CD4-positive, CD25-positive, alpha-beta regulatory T cell (primary cell): ENCODE results near the gene ABHD15. TPM values are rescaled to one million over a fixed set of nuclear protein-coding genes. Genes with fewer than 3 reads are reported as not detected.

ENCODE experiments used
- ATAC-seq, 2 donors: fragments of 150-1000 bp; cut with Tn5 transposase; one replicate each; pipeline ENCODE4 v1.10.0; 2021; ENCODE audit warnings: low read depth in 2 of 2, moderate number of reproducible peaks in 2 of 2, moderate library complexity in 1 of 2
- DNase-seq, 3 donors: peaks; one replicate each; pipeline versions ENCODE4 v3.0.0 to v3.0.0-alpha.2; 2012 to 2022; ENCODE audit warnings: mixed read lengths in 1 of 3
- H3K27ac ChIP-seq: one replicate; pipeline ENCODE4 v1.7.0; 2013; ENCODE audit warnings: mild to moderate bottlenecking, low read length; ENCODE audit not compliant: insufficient read depth, poor library complexity, severe bottlenecking
- H3K27me3 ChIP-seq: one replicate; pipeline ENCODE4 v1.7.0; 2013; ENCODE audit warnings: low read length; ENCODE audit not compliant: control insufficient read depth, insufficient read depth
- H3K36me3 ChIP-seq: one replicate; pipeline ENCODE4 v1.7.0; 2013; ENCODE audit warnings: mild to moderate bottlenecking, low read length, moderate library complexity; ENCODE audit not compliant: control insufficient read depth, insufficient read depth
- H3K4me1 ChIP-seq: 2 replicates; pipeline ENCODE4 v1.7.0; 2013; ENCODE audit warnings: mild to moderate bottlenecking, low read length; ENCODE audit not compliant: insufficient read depth, control insufficient read depth, poor library complexity, severe bottlenecking
- H3K4me3 ChIP-seq: one replicate; pipeline ENCODE4 v1.7.0; 2013; ENCODE audit warnings: low read depth, mild to moderate bottlenecking, low read length, moderate library complexity
- H3K9me3 ChIP-seq, 2 experiments: 1 replicate in 1 of 2; 2 replicates in 1 of 2; pipeline ENCODE4 v1.7.0; 2013; ENCODE audit warnings: low read length in 2 of 2, mild to moderate bottlenecking in 1 of 2, moderate library complexity in 1 of 2; ENCODE audit not compliant: control insufficient read depth in 2 of 2
- H3K27ac Mint-ChIP-seq, 3 donors: one replicate each; pipeline ENCODE4 v1.8.0; 2020 to 2022; ENCODE audit warnings: mild to moderate bottlenecking in 3 of 3, mixed read lengths in 3 of 3, moderate library complexity in 2 of 3
- H3K27me3 Mint-ChIP-seq: one replicate; pipeline ENCODE4 v1.8.0; 2022; ENCODE audit warnings: mild to moderate bottlenecking, mixed read lengths
- H3K36me3 Mint-ChIP-seq: one replicate; pipeline ENCODE4 v1.8.0; 2020; ENCODE audit warnings: mixed read lengths
- H3K4me1 Mint-ChIP-seq, 4 donors: one replicate each; pipeline ENCODE4 v1.8.0; 2020 to 2022; ENCODE audit warnings: mixed read lengths in 4 of 4, mild to moderate bottlenecking in 1 of 4
- H3K4me3 Mint-ChIP-seq, 4 donors: one replicate each; pipeline ENCODE4 v1.8.0; 2020 to 2022; ENCODE audit warnings: mild to moderate bottlenecking in 4 of 4, mixed read lengths in 4 of 4, moderate library complexity in 3 of 4
- H3K9me3 Mint-ChIP-seq, 7 donors: one replicate each; pipeline ENCODE4 v1.8.0; 2020 to 2022; ENCODE audit warnings: mixed read lengths in 7 of 7, mild to moderate bottlenecking in 3 of 7, moderate library complexity in 2 of 7
- polyA plus RNA-seq, 4 donors: library from polyadenylated mRNA; unstranded; fragments of 300-500 nt; fragmentation: Illumina TruSeq; gene quantifications; one replicate each; pipeline ENCODE4 v1.2.3, GENCODE V29; 2021
- total RNA-seq: library from RNA; stranded (reverse); gene quantifications from one replicate; pipeline ENCODE4 v1.2.3, GENCODE V29; 2022

ABHD15 gene
- total and polyA plus RNA-seq, 5 donors from 2014 or later, result 6.2 to 9.9 (median 7.6) TPM

DNA sequence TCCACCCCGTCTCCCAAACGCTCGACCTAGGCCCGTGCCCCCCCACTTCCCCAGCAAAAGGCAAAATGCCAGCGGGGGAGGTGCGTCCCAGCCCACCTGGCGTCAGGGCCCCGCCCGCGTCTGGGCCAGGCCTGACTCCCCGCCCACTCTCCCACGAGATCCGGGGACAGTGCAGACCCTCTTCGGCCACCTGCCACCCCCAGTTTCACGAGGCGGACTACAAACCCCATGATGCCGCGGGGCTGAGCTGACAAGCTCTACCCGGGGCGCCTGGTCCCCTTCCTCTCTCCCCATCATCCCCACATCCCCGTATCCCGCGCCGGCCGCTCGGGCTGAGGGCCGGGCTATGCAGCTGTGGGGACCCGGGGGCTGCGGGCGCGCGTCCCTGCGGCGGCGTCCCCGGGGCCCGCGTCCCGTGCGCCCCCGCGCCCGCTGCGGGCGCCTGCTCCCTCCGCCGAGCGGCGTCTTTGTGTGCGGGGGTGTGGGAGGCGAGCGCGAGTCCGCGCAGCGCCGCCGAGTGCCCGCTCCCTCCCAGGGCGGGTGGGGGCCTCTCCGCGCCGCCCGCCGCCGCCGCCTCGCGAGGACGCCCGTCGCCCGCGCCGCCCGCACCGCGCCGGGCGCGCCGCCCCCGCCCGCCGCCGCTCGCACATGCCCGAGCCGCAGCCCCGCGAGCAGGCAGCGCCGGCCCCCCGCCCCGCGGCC is 26.2 kb upstream of the ABHD15 start, which contains the start of gene ANKRD13B:
TSS of gene ANKRD13B (plus strand) at position 283 of the 702 bp plus-strand sequence. CDS start 490 bp downstream, outside the sequence.
- no peak for ATAC-seq
- DNase-seq, result peak in 2 of 3 donors; percentile 25 to 52
- Mint-ChIP-seq H3K4me3 (peak within 1 kb of the TSS; percentile 91 to 94 (median 94)), H3K4me1 (peaks cover 0 to 42% (median 23%) of the 10 kb centered on the region in 4 donors), H3K9me3 (no peaks in the 10 kb centered on the region), H3K27me3 (no peaks in the 10 kb centered on the region), H3K27ac (peak within 1 kb of the TSS in 2 of 3 donors; percentile 51 to 82), H3K36me3 (no peaks in the 10 kb centered on the region)
- Histone ChIP-seq H3K27ac (no peak within 1 kb of the TSS), H3K27me3 (no peaks in the 10 kb centered on the region), H3K4me3 (no peak within 1 kb of the TSS), H3K36me3 (no peaks in the 10 kb centered on the region), H3K9me3 (no peaks in the 10 kb centered on the region), H3K4me1 (peaks cover 52% of the 10 kb centered on the region)

DNA sequence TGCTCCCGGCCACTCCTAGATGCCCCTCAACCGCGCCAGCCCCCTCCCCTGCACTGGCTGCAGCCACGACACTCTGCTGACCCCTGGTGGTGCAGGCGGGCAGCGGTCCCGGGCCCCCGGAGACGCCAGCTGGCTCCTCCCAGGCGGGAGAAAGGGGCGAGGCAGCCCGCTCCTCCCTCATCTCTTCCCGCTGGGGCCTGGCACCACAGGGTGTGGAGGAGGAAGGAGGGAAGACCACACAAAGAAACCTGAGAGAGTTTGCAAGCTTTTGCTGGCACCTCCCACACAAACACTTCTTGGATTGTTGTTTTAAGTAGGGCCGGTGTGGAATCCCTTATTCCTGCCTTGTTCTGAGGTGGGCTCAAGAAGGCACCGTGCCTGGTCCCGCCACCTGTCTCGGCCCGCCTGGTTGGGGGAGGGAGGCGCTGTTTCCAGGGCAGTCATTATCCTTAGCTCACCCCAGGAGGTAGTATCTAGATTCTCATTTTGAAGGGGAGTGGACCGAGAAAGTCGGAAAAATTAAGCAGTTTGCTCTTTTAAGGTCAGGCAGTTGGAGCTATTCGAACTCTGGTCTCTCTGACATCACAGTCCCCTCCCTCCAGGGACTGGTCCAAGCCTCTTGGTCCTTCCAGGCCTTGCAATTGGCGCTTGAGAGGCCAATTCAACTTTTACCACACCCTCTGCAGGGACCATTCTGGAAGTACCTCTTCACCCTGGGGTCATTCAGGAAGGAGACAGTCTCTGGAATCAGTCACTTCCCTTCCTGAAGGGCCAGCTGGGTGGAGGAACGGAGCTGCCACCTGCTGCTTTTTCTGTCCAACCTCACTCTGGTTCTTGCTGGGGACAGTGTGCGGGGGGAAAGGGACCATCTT is 25.1 kb upstream of the ABHD15 start:
- no peaks in the 10 kb centered on the region for H3K27me3 ChIP-seq
- H3K4me3 Mint-ChIP-seq, result peak overlapping the region; percentile 91 to 94 (median 92)
- no peaks in the 10 kb centered on the region for H3K9me3 ChIP-seq
- H3K4me1 ChIP-seq, result peaks cover 63% of the 10 kb centered on the region
- H3K9me3 Mint-ChIP-seq, result no peaks in the 10 kb centered on the region
- H3K27ac Mint-ChIP-seq, result peak overlapping the region in 2 of 3 donors; percentile 51 to 82
- peaks cover 0 to 52% (median 30%) of the 10 kb centered on the region in 4 donors for H3K4me1 Mint-ChIP-seq
- H3K4me3 ChIP-seq, result no peak overlapping the region
- DNase-seq (peak; percentile 67 to 74 (median 73)), ATAC-seq (peak; percentile 37 to 40)
- H3K27ac ChIP-seq, result peak overlapping the region; percentile 65
- no peaks in the 10 kb centered on the region for H3K27me3 Mint-ChIP-seq
- H3K36me3 ChIP-seq, result no peaks in the 10 kb centered on the region
- no peaks in the 10 kb centered on the region for H3K36me3 Mint-ChIP-seq

DNA sequence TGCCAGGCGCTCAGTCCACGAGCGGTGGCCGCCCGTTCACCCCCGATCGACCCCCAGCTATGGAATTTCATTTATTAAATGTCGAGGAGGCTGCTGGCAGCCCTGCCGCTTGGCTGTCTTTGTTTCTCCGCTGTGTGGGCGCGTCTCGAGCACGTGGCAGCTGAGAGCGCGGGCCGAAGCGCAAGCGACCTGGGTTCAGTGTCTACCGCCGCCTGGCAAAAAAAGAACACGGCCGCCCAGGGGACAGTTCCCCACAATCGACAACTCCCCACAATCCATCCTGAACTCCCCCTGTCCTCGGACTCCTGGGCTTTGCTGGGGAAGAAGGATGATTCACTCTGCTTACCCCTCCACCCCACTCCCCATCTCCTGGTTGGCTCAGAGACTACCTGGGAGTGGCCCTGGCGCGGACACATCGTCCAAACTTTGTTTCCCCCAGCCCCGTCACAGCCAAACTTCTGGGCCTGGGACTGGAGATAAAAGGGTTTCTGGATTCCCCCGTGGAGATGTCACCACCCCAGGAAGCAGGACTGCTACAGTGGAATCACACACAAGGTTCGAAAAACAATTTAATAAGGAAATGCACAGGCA is 24.4 kb upstream of the ABHD15 start:
- H3K36me3 ChIP-seq, result no peaks in the 10 kb centered on the region
- H3K4me1 Mint-ChIP-seq, result peaks cover 3 to 60% (median 34%) of the 10 kb centered on the region in 4 donors
- peak overlapping the region; percentile 48 for H3K4me3 ChIP-seq
- no peaks in the 10 kb centered on the region for H3K36me3 Mint-ChIP-seq
- peak overlapping the region in 2 of 3 donors; percentile 41 to 76 for H3K27ac Mint-ChIP-seq
- no peaks in the 10 kb centered on the region for H3K9me3 ChIP-seq
- H3K27ac ChIP-seq, result peak overlapping the region; percentile 65
- H3K27me3 ChIP-seq, result no peaks in the 10 kb centered on the region
- peaks cover 69% of the 10 kb centered on the region for H3K4me1 ChIP-seq
- peak in 2 of 3 donors; percentile 34 to 56 for DNase-seq
- peak overlapping the region; percentile 91 to 94 (median 92) for H3K4me3 Mint-ChIP-seq
- H3K9me3 Mint-ChIP-seq, result no peaks in the 10 kb centered on the region
- ATAC-seq, result no peak
- H3K27me3 Mint-ChIP-seq, result no peaks in the 10 kb centered on the region

DNA sequence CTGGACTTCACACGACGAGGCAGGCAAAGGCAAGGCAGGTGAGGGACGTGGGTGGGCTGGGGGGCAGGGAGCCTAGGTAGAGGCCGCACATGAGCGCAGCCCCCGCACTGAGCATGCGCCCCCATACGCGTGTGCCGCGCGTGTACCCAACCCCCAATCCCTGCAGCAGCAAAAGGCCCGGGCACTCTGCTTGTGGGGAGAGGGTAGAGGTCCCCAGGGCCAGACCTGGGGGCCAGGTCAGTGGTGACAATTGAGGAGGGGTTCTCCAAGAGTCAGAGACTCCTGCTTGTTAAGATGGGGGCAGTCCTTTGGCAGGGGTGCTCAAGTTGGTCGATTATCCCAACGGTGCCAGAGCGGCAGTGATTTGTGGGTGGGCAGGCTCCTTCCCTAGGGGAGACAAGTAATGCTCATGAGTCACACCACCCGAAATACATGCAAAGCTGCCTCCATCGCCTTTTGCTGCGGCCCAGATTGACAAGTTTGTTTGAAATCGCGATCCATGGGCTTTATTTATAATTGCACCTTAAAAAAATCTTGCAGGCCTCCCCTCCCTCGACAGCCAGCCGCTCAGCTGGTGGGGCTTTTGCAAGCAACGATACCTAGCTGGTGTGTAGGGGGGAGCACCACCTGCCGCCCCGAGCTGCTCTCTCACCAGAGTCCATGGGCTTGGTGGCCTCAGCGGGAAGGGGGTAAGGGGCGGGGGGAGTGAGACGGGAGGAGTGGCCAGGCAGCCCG is 23.7 kb upstream of the ABHD15 start:
- Histone ChIP-seq H3K4me1 (peaks cover 74% of the 10 kb centered on the region), H3K9me3 (no peaks in the 10 kb centered on the region), H3K36me3 (no peaks in the 10 kb centered on the region), H3K27me3 (no peaks in the 10 kb centered on the region), H3K27ac (peak overlapping the region; percentile 65), H3K4me3 (peak overlapping the region; percentile 77)
- H3K9me3 Mint-ChIP-seq, result no peaks in the 10 kb centered on the region
- ATAC-seq, result no peak
- peaks cover 6 to 66% (median 38%) of the 10 kb centered on the region in 4 donors for H3K4me1 Mint-ChIP-seq
- no peaks in the 10 kb centered on the region for H3K27me3 Mint-ChIP-seq
- H3K36me3 Mint-ChIP-seq, result no peaks in the 10 kb centered on the region
- H3K4me3 Mint-ChIP-seq, result peak overlapping the region; percentile 91 to 94 (median 92)
- no peak for DNase-seq
- H3K27ac Mint-ChIP-seq, result peak overlapping the region; percentile 26 to 88 (median 83)

DNA sequence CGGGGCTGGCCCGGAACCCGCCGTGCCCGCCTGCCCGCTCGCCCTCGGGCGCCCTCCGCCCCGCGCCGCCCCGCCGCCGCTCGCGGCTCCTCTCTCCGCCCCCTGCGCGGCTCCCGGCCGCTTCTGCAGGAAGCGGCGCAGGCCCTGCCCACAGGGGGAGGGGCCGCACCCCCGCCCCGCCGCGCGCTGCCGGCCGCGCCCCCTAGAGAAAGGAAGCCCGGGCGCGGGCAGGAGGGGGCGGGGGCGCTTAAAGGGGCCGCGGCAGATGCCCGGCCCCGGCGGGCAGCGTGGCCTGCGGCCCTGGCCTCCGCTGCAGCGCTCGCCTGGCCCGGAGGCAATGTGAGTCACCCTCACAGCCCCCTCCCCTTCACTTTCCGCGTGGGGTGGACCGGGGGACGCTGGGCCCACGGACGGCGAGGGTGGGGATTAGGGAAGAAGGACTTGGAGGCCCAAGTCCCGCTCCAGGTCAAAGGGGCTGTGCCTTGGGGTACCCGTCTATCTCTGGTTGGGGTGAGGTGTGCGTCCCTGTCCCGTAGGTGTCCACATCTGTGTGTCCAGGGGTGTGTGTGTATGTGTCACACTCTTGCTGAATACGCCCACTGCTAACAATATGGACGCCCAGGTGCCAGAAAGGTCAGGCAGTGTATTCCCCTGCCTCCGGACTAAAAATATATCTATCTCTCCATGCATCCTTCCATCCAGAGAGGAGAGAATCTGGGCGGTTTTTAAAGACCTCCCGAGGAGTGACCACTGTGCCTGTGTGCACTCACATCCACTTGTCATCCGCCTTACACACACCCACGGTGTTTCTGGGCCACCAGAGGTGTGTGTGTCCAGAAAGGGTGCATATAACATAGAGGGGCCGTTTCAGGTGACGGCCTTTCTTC is 22.9 kb upstream of the ABHD15 start, which contains the start of gene GIT1:
TSS of gene GIT1 (minus strand) at position 125 of the 887 bp plus-strand sequence. CDS start 270 bp downstream, outside the sequence.
- no peaks in the 10 kb centered on the region for H3K27me3 Mint-ChIP-seq

DNA sequence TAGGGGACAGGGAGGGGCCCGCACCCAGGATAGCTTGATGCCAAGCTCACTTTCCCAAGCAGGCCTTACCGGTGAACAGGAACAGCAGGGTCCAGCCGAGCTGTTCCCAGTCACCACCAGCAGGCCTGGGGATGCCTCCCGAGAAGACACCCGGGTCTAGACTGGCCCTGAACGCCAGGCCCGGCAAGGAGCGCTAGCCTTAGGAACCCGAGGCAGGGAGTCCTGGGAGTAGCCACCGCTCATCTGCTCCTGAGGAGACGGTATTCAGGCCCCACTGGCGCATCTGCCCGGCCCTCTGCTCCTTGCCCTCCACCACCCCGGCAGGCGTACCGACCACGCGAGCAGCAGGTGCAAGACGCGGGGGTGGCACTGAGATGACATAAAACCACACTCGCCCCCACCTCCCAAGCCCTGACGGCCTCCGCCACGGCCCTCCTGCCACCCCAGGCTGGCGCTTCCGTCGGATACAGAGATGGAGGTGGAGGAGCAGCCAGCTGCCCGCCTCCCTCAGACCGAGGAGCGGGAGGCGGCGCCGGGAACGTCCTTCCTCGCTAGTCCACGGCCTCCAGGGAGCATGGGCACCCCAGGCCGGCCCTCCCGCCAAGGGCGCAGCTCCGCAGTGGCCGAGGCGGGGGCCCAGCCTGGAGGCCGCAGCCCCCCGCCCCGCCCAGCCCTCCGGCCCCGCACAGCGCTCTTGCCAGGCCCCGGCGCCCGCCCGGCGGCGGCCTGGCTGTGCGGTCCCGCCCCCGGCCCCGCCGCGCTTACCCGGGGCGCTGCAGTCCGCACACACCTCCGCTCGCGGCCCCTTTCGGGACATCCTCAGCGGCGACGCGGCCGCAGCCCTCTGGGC is 21.9 kb upstream of the ABHD15 start:
- Mint-ChIP-seq H3K4me1 (peaks cover 6 to 78% (median 45%) of the 10 kb centered on the region in 4 donors), H3K4me3 (peak overlapping the region; percentile 91 to 98 (median 96)), H3K27ac (peak overlapping the region in 2 of 3 donors; percentile 94 to 98), H3K9me3 (no peaks in the 10 kb centered on the region), H3K27me3 (no peaks in the 10 kb centered on the region), H3K36me3 (no peaks in the 10 kb centered on the region)
- Histone ChIP-seq H3K27ac (peak overlapping the region; percentile 65), H3K4me1 (peaks cover 82% of the 10 kb centered on the region), H3K9me3 (no peaks in the 10 kb centered on the region), H3K27me3 (no peaks in the 10 kb centered on the region), H3K4me3 (peak overlapping the region; percentile 67), H3K36me3 (no peaks in the 10 kb centered on the region)
- ATAC-seq (peak; percentile 3 to 14), DNase-seq (peak in 2 of 3 donors; percentile 45 to 63)

More for the DNA sequence above, 22.9 kb upstream of the ABHD15 start, which contains the start of gene GIT1:
- Histone ChIP-seq H3K4me1 (peaks cover 82% of the 10 kb centered on the region), H3K9me3 (no peaks in the 10 kb centered on the region), H3K27me3 (no peaks in the 10 kb centered on the region), H3K4me3 (peak within 1 kb of the TSS; percentile 77), H3K36me3 (no peaks in the 10 kb centered on the region), H3K27ac (peak within 1 kb of the TSS; percentile 68)
- H3K4me1 Mint-ChIP-seq, result peaks cover 6 to 74% (median 42%) of the 10 kb centered on the region in 4 donors
- DNase-seq (peak; percentile 82 to 89 (median 85)), ATAC-seq (peak; percentile 84 to 86)
- H3K36me3 Mint-ChIP-seq, result no peaks in the 10 kb centered on the region
- H3K4me3 Mint-ChIP-seq, result peak within 1 kb of the TSS; percentile 94 to 98 (median 96)
- H3K27ac Mint-ChIP-seq, result peak within 1 kb of the TSS; percentile 94 to 98 (median 94)
- H3K9me3 Mint-ChIP-seq, result no peaks in the 10 kb centered on the region
